Activated CD4-positive, alpha-beta T cell treated with anti-CD3 and anti-CD28 coated beads for 1 hour (primary cell): Measurements from ENCODE around the gene CPNE2.
"Not testable (repeated sequence)": the region's sequence is repeated elsewhere in the genome, so short reads cannot be mapped to it uniquely, and the experiment has no call there.

Experiments used
- DNase-seq: peaks from one replicate; pipeline ENCODE4 v3.0.0-alpha.2; 2020

Gene CPNE2

DNA sequence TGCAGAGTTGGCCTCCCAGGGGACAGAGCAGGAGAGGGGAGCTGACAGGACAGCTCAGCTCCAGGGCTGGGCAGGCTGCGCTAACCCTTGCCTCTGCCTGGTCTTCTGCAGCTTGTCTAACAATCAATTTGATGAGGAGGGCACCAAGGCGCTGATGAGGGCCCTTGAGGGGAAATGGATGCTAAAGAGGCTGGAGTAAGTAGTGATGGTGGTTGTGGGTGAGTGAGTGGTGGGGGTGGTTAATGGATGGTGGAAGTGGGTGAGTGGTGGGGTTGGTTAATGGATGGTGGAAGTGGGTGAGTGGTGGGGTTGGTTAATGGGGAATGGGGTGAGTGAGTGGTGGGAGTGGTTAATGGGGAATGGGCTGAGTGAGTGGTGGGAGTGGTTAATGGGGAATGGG, 22.0 kb upstream of the CPNE2 start:
- DNase-seq = no peak

- DNase-seq = not testable (repeated sequence)
These were observed 21.2 kb upstream of the CPNE2 start for GRCh38 chr16:57071081-57071732.

- no peak for DNase-seq
These were observed 20.4 kb upstream of the CPNE2 start for GRCh38 chr16:57071831-57072582.

- DNase-seq = no peak
These were observed 19.6 kb upstream of the CPNE2 start for GRCh38 chr16:57072616-57073275.

GRCh38 chr16:57077714-57078113, 14.7 kb upstream of the CPNE2 start:
- no peak for DNase-seq

DNA sequence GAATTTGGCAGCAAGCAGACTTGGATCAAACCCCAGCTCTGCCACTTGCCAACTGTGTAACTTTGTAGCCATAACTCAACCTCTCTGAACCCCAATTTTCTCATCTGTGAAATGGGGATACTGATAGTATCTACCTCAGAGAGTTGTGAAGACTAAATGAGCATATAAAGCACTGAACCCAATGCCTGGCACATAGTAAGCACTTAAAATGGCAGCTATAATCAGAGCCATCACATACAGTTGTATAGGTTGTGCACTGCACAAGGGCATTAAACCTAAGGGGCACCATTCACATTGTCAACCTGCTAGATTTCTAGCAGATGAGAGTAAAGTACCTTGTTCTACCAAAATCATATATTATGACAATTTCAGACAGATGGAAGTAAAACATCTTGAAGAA, 10.6 kb upstream of the CPNE2 start:
- DNase-seq = no peak

- no peak for DNase-seq
These were observed 9.7 kb upstream of the CPNE2 start for GRCh38 chr16:57082664-57083063.

DNA sequence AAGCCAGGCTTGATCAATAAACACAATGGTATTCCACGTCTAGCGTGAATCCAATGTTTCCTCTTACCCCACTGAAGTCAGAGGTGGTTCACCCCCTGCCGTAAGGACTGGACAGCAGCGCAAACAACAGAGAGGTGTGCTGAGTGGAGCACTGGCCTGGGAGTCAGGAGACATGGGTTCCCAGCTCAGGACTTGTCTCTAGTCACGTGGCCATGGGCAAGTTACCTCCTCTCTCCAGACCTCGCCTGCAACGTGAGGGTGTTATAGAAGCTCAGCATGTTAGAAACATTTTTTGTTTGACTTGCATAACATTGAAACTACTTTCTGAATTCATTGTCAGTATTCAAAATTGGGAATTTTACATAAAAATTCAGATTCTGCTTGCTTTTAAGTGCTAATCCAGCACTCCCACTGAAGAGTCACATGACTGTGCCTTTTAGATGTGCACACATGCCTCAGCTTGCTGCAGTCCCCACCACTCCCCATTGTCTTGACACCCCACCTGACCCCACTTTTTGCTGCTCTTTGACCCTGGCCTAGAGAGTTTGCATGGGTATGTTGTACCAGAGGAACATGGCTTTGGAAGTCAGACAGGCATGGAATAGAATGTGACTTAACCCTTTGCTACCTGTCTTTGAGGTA, 8.8 kb upstream of the CPNE2 start:
- DNase-seq = no peak

DNA sequence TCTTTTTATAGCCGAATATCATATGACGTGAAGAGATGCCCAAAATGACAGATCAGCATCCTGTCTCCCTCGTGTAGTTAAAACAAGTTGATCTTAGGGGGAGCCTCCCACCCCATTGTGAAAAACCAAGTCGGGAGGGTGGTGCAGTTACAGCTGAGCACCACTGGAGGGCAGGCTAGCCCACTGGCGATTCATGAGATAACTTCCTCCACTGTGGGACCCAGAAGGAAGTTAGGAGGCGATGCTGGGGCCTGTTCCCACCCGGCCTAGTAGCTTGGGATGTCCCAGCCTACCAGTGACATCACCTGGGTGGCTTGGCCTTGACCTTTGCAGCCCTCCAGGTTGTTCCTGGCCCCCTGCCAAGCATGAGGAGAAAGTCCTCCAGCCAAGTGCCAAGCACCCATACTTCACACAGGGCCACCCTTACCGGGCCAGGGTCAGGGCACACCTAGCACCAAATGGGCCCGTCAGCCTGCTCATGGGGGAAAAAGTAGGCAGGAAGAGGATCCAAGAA, 8.1 kb upstream of the CPNE2 start:
- DNase-seq = peak; percentile 58

- DNase-seq = no peak
These were observed 7.4 kb upstream of the CPNE2 start for GRCh38 chr16:57084996-57085395.

GRCh38 chr16:57087003-57087402, 5.4 kb upstream of the CPNE2 start:
- no peak for DNase-seq

DNA sequence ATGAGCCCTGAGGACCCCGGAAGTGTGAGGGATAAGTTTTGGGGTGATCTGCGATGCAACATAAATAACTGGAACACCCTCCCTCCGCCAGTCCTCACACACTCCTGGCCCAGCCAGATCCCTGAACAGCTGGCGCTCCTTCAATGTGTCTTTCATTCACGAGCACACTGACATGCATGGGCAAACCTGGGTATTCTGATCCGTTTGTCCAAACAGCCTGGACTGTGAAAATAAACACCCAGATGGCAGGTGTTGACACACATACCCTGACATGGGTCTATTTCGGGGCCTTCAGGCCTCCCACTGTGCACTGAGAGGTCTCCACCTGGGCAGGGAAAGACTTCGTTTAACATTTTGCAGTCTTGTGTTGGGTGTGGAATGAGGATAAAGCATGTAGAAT, 3.0 kb upstream of the CPNE2 start:
- DNase-seq = no peak

DNA sequence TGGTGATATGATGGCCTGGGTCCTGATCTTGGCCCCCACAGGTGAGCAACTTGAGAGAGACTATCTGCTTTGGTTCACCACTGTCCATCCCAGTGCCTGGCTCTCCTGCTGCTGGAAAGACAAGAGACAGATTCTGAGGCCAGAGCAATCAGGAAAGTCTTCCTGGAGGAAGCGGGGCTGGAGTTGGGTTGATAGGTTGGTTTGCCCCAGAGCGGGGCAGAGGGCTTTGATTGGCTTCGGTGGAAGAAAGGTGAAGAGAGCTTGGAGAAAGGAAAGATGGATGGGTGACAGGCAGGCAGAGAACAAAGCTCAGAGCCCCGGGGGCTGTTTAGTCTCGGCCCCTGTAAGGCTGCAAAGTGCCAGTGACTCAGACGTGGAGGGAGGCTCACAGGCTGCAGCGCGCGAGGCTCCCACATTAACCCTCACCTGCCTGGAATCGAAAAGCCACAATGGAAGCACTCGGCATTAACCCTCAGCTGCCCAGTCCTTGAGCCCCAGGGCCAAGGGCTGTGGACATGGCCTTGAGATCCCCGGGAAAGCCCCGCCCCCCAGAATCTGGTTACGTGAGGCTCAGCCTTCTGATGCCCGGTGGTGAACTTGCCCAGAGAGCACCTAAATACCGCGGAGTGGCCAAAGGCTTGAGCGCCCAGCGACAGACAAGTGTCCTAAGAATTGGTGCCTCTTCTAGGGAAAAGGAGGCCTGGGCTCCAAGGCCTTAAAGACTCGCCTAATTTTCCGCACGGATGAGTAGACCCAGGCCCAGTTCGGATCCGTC, 996 bp upstream of the CPNE2 start:
- no peak for DNase-seq

DNA sequence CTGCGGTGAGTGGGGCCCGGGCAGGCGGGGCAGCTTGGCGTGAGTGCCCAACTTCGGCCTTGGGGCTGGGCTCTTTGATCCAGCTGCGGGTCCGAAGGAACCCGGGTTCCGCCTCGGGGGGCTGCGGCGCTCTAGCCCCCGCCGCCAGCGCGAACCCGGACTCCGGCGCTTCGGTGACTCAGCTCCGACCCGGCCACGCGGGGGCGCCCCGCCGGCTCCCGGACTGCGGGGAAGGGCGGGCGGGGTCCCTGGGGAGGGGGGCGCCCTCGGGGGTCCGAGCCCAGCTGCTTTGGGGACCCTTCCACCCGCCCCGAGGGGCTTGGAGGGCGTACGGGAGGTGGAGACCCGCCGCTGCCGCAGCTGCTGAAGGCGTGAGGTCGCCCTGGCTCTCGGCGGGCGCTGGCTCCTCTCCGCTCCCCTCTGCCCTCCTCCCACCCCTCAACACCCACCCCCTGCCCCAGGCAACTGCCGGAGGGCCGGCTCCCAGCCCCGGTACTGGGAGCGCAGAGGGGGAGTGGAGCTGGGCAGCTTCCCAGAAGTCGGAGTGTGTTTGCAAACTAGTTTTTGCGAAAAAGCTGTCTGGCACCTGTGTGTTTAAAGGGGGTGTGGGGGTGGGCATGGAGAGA, 516 bp downstream of the CPNE2 start:
- DNase-seq = peak; percentile 42

DNA sequence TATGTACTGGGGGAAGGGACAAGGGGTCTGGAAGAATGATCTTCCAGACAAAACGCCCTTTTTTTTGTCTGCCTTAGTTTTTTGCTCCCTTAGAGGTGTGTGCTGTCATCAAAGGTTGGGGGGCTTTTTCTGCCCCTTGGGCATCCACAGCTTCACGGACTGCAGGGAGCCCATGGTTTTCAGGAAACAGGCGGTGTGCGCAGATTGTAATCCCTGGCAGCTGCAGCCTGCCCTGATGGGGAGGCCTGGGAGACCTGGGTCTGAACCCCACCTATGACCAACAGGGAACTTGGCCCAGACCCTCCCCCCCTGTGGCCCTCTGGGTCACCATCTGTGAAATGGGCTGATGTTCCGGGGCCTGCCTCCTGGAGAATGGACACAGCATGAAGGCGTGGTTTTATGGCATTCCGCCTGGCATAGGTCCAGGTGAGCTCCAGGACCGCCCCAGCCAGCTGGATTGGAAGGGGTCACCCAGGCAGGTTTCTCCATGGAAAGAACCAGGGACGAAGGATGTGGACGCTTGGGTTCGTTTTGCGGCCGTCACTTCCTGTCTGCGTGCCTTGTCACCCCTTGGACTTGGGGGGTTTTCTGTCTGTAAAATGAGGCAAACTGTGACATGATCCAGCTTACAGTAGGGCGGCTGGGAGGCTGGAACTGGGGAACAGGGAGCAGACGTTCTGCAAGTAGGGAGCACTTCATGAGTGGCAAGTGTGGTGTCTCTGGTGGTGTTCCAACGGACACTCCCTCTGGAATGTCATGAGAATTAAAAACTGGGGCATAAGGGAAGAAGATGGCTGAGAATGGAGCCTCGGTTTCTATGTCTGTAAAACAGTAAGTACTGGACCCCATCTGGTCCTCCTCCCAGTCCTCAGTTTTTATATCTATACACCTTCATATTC, 1.5 kb downstream of the CPNE2 start:
- DNase-seq = no peak

GRCh38 chr16:57094911-57095310, 2.5 kb downstream of the CPNE2 start:
- DNase-seq = no peak

- DNase-seq = no peak
These were observed 3.8 kb downstream of the CPNE2 start for GRCh38 chr16:57096192-57096591.

GRCh38 chr16:57096793-57097192, 4.4 kb downstream of the CPNE2 start:
- no peak for DNase-seq

- DNase-seq = no peak
These were observed 5.9 kb downstream of the CPNE2 start for GRCh38 chr16:57098188-57098841.

GRCh38 chr16:57099965-57100364, 7.6 kb downstream of the CPNE2 start:
- DNase-seq = not testable (repeated sequence)
